K562 (cell line): ENCODE measurements around the gene TRAF3IP1. TPM values are rescaled to one million over a fixed set of nuclear protein-coding genes. Genes with fewer than 3 reads are reported as not detected.
A peak's percentile ranks its signal among the peaks of the same experiment; 100 is the strongest.

Experiments used
- ATAC-seq: fragments of 200-7000 bp; cut with Tn5 transposase; 3 replicates; pipeline ENCODE4 v1.9.1; 2020; ENCODE audit warnings: moderate library complexity
- BruUV-seq: library from RNA; stranded (reverse); fragments of 400-500 nt; replicated peaks from 2 replicates; lab custom pipeline; 2021; lab: Mats Ljungman, UMichigan
- CTCF ChIA-PET: fragments of 300-600 bp; formaldehyde crosslinking; extraction: SDS; loops from one replicate; lab custom pipeline; 2021; ENCODE audit warnings: low intra/inter-chr PET ratio; lab: Yijun Ruan, JAX
- POLR2A ChIA-PET: fragments of 300-600, 350-650 bp; sonication (Branson Sonifier 250); formaldehyde crosslinking; extraction: SDS; loops from one replicate; lab custom pipeline; 2021; ENCODE audit warnings: antibody characterized with exemption, inconsistent platforms; lab: Yijun Ruan, JAX
- DNase-seq, 4 experiments: peaks; one replicate each; pipeline versions ENCODE4 v3.0.0 to v3.0.0-alpha.2; 2011 to 2018; ENCODE audit warnings: low spot score in 3 of 4, mixed read lengths in 3 of 4; ENCODE audit errors: extremely low read depth in 1 of 4
- FAIRE-seq: peaks from 2 replicates; lab custom pipeline; 2011; peaks lifted over from hg19 to GRCh38; lab: Jason Lieb, UNC
- H2AFZ ChIP-seq: 2 replicates; pipeline ENCODE4 v1.6.0; 2011; ENCODE audit warnings: low read depth, low read length, control low read depth, inconsistent platforms
- H3K27ac ChIP-seq: fragments of 200-600 bp; 3 replicates; pipeline ENCODE4 v1.8.0; 2011; ENCODE audit warnings: low read depth, mild to moderate bottlenecking, control low read depth, inconsistent platforms, low read length, moderate library complexity, mixed read lengths; ENCODE audit errors: extremely low read depth
- H3K27me3 ChIP-seq, 2 experiments: fragments of 300-600 bp in 1 of 2; 2 replicates in 1 of 2; 3 replicates in 1 of 2; pipeline versions ENCODE4 v1.6.0 to v1.8.0; 2011; ENCODE audit warnings: inconsistent platforms in 2 of 2, low read length in 2 of 2, mild to moderate bottlenecking in 1 of 2, mixed read lengths in 1 of 2, moderate library complexity in 1 of 2; ENCODE audit not compliant: control insufficient read depth in 2 of 2, insufficient read depth in 2 of 2
- H3K36me3 ChIP-seq: fragments of 300-600 bp; 3 replicates; pipeline ENCODE4 v1.8.0; 2011; ENCODE audit warnings: mild to moderate bottlenecking, low read length, inconsistent platforms; ENCODE audit not compliant: control insufficient read depth, insufficient read depth
- H3K4me1 ChIP-seq, 2 experiments: fragments of 200-600 bp in 1 of 2; replicated peaks in 1 of 2; 2 replicates in 1 of 2; 3 replicates in 1 of 2; pipeline versions ENCODE4 v1.5.1 to v1.8.0; 2011; ENCODE audit warnings: inconsistent platforms in 2 of 2, low read length in 2 of 2, mild to moderate bottlenecking in 1 of 2, mixed read lengths in 1 of 2, moderate library complexity in 1 of 2; ENCODE audit not compliant: control insufficient read depth in 2 of 2, insufficient read depth in 2 of 2
- H3K4me2 ChIP-seq: 2 replicates; pipeline ENCODE4 v1.6.1; 2011; ENCODE audit warnings: low read length, control low read depth, inconsistent platforms, mixed read lengths; ENCODE audit not compliant: insufficient read depth
- H3K4me3 ChIP-seq: fragments of 200-600 bp; sonication (generic), shearing (Covaris generic); 2 replicates; pipeline ENCODE4 v1.5.1; 2016; ENCODE audit warnings: control low read depth, inconsistent platforms
- H3K79me2 ChIP-seq: fragments of 200-600 bp; 3 replicates; pipeline ENCODE4 v1.8.0; 2011; ENCODE audit warnings: low read length, inconsistent platforms; ENCODE audit not compliant: control insufficient read depth, insufficient read depth
- H3K9ac ChIP-seq, 2 experiments: 2 replicates each; pipeline versions ENCODE4 v1.6.0 to v1.6.1; 2011; ENCODE audit warnings: low read depth in 2 of 2, low read length in 2 of 2, control low read depth in 1 of 2, inconsistent platforms in 1 of 2, mild to moderate bottlenecking in 1 of 2, mixed read lengths in 1 of 2; ENCODE audit not compliant: insufficient read depth in 1 of 2
- H3K9me1 ChIP-seq: one replicate; pipeline ENCODE4 v1.6.0; 2011; ENCODE audit warnings: inconsistent platforms, mild to moderate bottlenecking, low read length, moderate library complexity; ENCODE audit not compliant: control insufficient read depth, insufficient read depth
- H3K9me3 ChIP-seq: replicated peaks from 2 replicates; pipeline ENCODE4 v1.5.1; 2011; ENCODE audit warnings: low read depth, low read length, inconsistent platforms; ENCODE audit not compliant: control insufficient read depth, insufficient read depth
- H4K20me1 ChIP-seq: replicated peaks from 2 replicates; pipeline ENCODE4 v1.6.1; 2011; ENCODE audit warnings: low read length, inconsistent platforms, mixed read lengths; ENCODE audit not compliant: control insufficient read depth, insufficient read depth
- EZH2 ChIP-seq: IDR thresholded peaks from 2 replicates; pipeline ENCODE4 v1.6.1; 2012; ENCODE audit warnings: low read depth, mild to moderate bottlenecking, inconsistent platforms, low read length, borderline replicate concordance
- MEIS2 ChIP-seq: fragments of 450-650 bp; IDR thresholded peaks from 2 replicates; pipeline ENCODE4 v1.6.1; 2014; ENCODE audit warnings: mild to moderate bottlenecking; ENCODE audit not compliant: partially characterized antibody
- MXD1 ChIP-seq: fragments of 250-450 bp; sonication (Bioruptor Pico); IDR thresholded peaks from 2 replicates; pipeline ENCODE4 v1.8.0; 2021; ENCODE audit warnings: borderline replicate concordance, mild to moderate bottlenecking, moderate library complexity; ENCODE audit not compliant: poor library complexity, severe bottlenecking
- NFYB ChIP-seq: IDR thresholded peaks from 2 replicates; pipeline ENCODE4 v1.6.1; 2011; ENCODE audit warnings: mild to moderate bottlenecking, moderate library complexity; ENCODE audit not compliant: insufficient read length; ENCODE audit errors: extremely low read depth
- PHF8 ChIP-seq: fragments of 200-600 bp; sonication (generic); IDR thresholded peaks from 2 replicates; pipeline ENCODE4 v1.6.1; 2012; ENCODE audit warnings: mixed run types, mild to moderate bottlenecking, inconsistent platforms, low read length, moderate library complexity, borderline replicate concordance
- RBBP5 ChIP-seq: fragments of 200-600 bp; sonication (generic); IDR thresholded peaks from 2 replicates; pipeline ENCODE4 v1.6.1; 2012; ENCODE audit warnings: borderline replicate concordance, mild to moderate bottlenecking, low read length, control low read depth, inconsistent platforms; ENCODE audit not compliant: insufficient read depth, poor library complexity, severe bottlenecking
- SREBF2 ChIP-seq: sonication (generic); formaldehyde crosslinking; IDR thresholded peaks from 2 replicates; pipeline ENCODE4 v1.4.0; 2020; ENCODE audit warnings: mild to moderate bottlenecking, missing genetic modification reagents
- YY1 ChIP-seq, 3 experiments: IDR thresholded peaks; 2 replicates each; pipeline ENCODE4 v1.6.1; 2011; ENCODE audit warnings: low read length in 2 of 3, mild to moderate bottlenecking in 2 of 3, moderate library complexity in 2 of 3, borderline replicate concordance in 1 of 3, control low read depth in 1 of 3, low read depth in 1 of 3; ENCODE audit not compliant: insufficient read depth in 3 of 3, insufficient replicate concordance in 2 of 3, control insufficient read depth in 1 of 3, insufficient read length in 1 of 3; ENCODE audit errors: extremely low read depth in 1 of 3
- ZNF3 ChIP-seq: fragments of 250-450 bp; sonication (Bioruptor Pico); IDR thresholded peaks from 2 replicates; pipeline ENCODE4 v1.5.0; 2021; ENCODE audit warnings: mild to moderate bottlenecking, moderate library complexity
- WGBS: fragments of 100-300 bp; shearing (Covaris generic); methylation state at CpG from one replicate; pipeline ENCODE4 v1.1.6; 2016; ENCODE audit warnings: low coverage, mixed read lengths; ENCODE audit not compliant: insufficient coverage; ENCODE audit errors: missing lambda C conversion rate; 5-methylcytosine and 5-hydroxymethylcytosine counted together
- in situ Hi-C: fragments of 300-500 bp; cut with MboI; formaldehyde crosslinking; loops from 4 replicates; pipeline ENCODE4 v1.15.0; 2018; ENCODE audit warnings: inconsistent platforms, mixed read lengths
- intact Hi-C: fragments of 100-400 bp; cut with micrococcal nuclease; formaldehyde crosslinking; loops from 2 replicates; pipeline ENCODE4 v1.14.2; 2022
- polyA plus RNA-seq, 8 experiments: library from polyadenylated mRNA; depleted of rRNA in 4 of 8; stranded (reverse) in 5 of 8; unstranded in 3 of 8; fragments of >200 nt; fragmentation: Nextera tagmentation in 2 of 8; fragmentation: Illumina TruSeq in 1 of 8; extraction: Ambion mirVana in 2 of 8; extraction: Trizol in 1 of 8; gene quantifications; 2 replicates each; pipeline versions ENCODE4 v1.2.1 to v1.2.3, GENCODE V29; 2011 to 2014; ENCODE audit warnings: inconsistent platforms in 1 of 8, missing spikeins in 1 of 8
- total RNA-seq, 7 experiments: library from RNA; depleted of rRNA in 6 of 7; stranded (reverse); fragments of >200 nt in 6 of 7; fragmentation: Illumina TruSeq in 2 of 7; extraction: Trizol in 2 of 7; gene quantifications; 2 replicates each; pipeline versions ENCODE4 v1.2.1 to v1.2.3, GENCODE V29; 2011 to 2021; ENCODE audit warnings: low replicate concordance in 1 of 7
- TF ChIP-seq, protein P1 (sequence below): fragments of 450-650 bp; IDR thresholded peaks from 2 replicates; pipeline ENCODE4 v1.6.1; 2016
- TF ChIP-seq, protein P2 (sequence below), 2 experiments: fragments of 450-650 bp in 1 of 2; IDR thresholded peaks; 2 replicates each; pipeline ENCODE4 v1.6.1; 2011 to 2017; ENCODE audit warnings: low read depth in 2 of 2, antibody characterized with exemption in 1 of 2, borderline replicate concordance in 1 of 2, low read length in 1 of 2, mild to moderate bottlenecking in 1 of 2, mixed read lengths in 1 of 2; ENCODE audit not compliant: control insufficient read depth in 1 of 2
- TF ChIP-seq, protein P3 (sequence below): sonication (generic); IDR thresholded peaks from 2 replicates; pipeline ENCODE4 v1.6.1; 2016

Gene TRAF3IP1
- total and polyA plus RNA-seq, 9 of the 15 experiments (the other 6 are each of a cell fraction or from before 2014, with no cell fraction given): 1.3 to 7.4 (median 3.4) TPM

GRCh38 chr2:238421695-238422035 lies 101.3 kb downstream of the TRAF3IP1 start:
- peak overlapping the region; percentile 27 for H2AFZ ChIP-seq
- H3K27ac ChIP-seq: peak overlapping the region; percentile 87
- DNase-seq (no peak), FAIRE-seq (no peak), ATAC-seq (peak; percentile 37; the same call in 2 of the 3 replicates)
- no peaks in the 10 kb centered on the region for H3K36me3 ChIP-seq
- ChIA-PET CTCF (no interaction called here), POLR2A (interaction anchor here (0.6 to 1.6 kb wide), 5 partner anchors 9 to 187 kb away, joined by 3 to 4 read pairs (median 3); no protein-coding TSS in a partner anchor)
- peak overlapping the region; percentile 90 for H3K4me2 ChIP-seq
- peak overlapping the region; percentile 36 for H3K4me3 ChIP-seq
- H3K9ac ChIP-seq: peak overlapping the region; percentile 70 to 78
- H3K4me1 ChIP-seq: peaks cover 65 to 66% of the 10 kb centered on the region in 2 experiments
- H3K9me3 ChIP-seq: no peaks in the 10 kb centered on the region
- H3K27me3 ChIP-seq: no peaks in the 10 kb centered on the region
- intact Hi-C loops (loop anchor here (2.0 kb wide), 1 partner anchor 51 kb away; no protein-coding TSS in a partner anchor), in situ Hi-C loops (no loop called here)
- H4K20me1 ChIP-seq: no peaks in the 10 kb centered on the region
- no peaks in the 10 kb centered on the region for H3K9me1 ChIP-seq
- H3K79me2 ChIP-seq: peaks cover 23% of the 10 kb centered on the region
- under 1% methylated on average over 17 of the region's 18 CpGs for WGBS
- TSS peak; percentile 55 for BruUV-seq
- no peak for TF ChIP-seq SREBF2 (CRISPR knock-in tag)
- TF ChIP-seq, protein P1, sequence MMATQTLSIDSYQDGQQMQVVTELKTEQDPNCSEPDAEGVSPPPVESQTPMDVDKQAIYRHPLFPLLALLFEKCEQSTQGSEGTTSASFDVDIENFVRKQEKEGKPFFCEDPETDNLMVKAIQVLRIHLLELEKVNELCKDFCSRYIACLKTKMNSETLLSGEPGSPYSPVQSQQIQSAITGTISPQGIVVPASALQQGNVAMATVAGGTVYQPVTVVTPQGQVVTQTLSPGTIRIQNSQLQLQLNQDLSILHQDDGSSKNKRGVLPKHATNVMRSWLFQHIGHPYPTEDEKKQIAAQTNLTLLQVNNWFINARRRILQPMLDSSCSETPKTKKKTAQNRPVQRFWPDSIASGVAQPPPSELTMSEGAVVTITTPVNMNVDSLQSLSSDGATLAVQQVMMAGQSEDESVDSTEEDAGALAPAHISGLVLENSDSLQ: no peak
- TF ChIP-seq, protein P2, sequence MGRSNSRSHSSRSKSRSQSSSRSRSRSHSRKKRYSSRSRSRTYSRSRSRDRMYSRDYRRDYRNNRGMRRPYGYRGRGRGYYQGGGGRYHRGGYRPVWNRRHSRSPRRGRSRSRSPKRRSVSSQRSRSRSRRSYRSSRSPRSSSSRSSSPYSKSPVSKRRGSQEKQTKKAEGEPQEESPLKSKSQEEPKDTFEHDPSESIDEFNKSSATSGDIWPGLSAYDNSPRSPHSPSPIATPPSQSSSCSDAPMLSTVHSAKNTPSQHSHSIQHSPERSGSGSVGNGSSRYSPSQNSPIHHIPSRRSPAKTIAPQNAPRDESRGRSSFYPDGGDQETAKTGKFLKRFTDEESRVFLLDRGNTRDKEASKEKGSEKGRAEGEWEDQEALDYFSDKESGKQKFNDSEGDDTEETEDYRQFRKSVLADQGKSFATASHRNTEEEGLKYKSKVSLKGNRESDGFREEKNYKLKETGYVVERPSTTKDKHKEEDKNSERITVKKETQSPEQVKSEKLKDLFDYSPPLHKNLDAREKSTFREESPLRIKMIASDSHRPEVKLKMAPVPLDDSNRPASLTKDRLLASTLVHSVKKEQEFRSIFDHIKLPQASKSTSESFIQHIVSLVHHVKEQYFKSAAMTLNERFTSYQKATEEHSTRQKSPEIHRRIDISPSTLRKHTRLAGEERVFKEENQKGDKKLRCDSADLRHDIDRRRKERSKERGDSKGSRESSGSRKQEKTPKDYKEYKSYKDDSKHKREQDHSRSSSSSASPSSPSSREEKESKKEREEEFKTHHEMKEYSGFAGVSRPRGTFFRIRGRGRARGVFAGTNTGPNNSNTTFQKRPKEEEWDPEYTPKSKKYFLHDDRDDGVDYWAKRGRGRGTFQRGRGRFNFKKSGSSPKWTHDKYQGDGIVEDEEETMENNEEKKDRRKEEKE (IDR thresholded peaks at IDR 0.05; ENCODE audit: borderline replicate concordance in 1 of 2, control insufficient read depth in 1 of 2, low read depth in 2 of 2, low read length in 1 of 2): no peak
- TF ChIP-seq MEIS2: no peak
- TF ChIP-seq, protein P3, sequence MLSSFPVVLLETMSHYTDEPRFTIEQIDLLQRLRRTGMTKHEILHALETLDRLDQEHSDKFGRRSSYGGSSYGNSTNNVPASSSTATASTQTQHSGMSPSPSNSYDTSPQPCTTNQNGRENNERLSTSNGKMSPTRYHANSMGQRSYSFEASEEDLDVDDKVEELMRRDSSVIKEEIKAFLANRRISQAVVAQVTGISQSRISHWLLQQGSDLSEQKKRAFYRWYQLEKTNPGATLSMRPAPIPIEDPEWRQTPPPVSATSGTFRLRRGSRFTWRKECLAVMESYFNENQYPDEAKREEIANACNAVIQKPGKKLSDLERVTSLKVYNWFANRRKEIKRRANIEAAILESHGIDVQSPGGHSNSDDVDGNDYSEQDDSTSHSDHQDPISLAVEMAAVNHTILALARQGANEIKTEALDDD: no peak
- no peak for TF ChIP-seq NFYB
- TF ChIP-seq EZH2: no peak
- no peak for TF ChIP-seq MXD1 (CRISPR knock-in tag)
- TF ChIP-seq RBBP5: peak; percentile 28
- peak; percentile 18; the same call in 1 of the 2 replicates for TF ChIP-seq PHF8
- TF ChIP-seq YY1 (IDR thresholded peaks at IDR 0.05; ENCODE audit: borderline replicate concordance in 1 of 3, control insufficient read depth in 1 of 3, extremely low read depth in 1 of 3, insufficient read depth in 3 of 3, insufficient read length in 1 of 3, insufficient replicate concordance in 2 of 3, low read depth in 1 of 3, low read length in 2 of 3): peak in 1 of 3 experiments; percentile 3
- no peak for TF ChIP-seq ZNF3 (CRISPR knock-in tag)
